Peyer's patch (tissue), 4 donors: ENCODE results near the gene MAST4.

Experiments
- POLR2A ChIP-seq, 2 donors: fragments of 450-650 bp; IDR thresholded peaks; one replicate each; pipeline ENCODE4 v1.5.1; 2017; ENCODE audit warnings: antibody characterized with exemption in 2 of 2, mild to moderate bottlenecking in 2 of 2, moderate library complexity in 2 of 2
- TF ChIP-seq, protein P1 (sequence below), 6 experiments: fragments of 450-650 bp in 4 of 6; fragments of 200-600 bp in 2 of 6; sonication (generic) in 1 of 6; IDR thresholded peaks; one replicate each; pipeline ENCODE4 v1.5.1; 2017 to 2019; ENCODE audit warnings: antibody characterized with exemption in 6 of 6, mild to moderate bottlenecking in 3 of 6, moderate library complexity in 1 of 6

- TF ChIP-seq, protein P1, sequence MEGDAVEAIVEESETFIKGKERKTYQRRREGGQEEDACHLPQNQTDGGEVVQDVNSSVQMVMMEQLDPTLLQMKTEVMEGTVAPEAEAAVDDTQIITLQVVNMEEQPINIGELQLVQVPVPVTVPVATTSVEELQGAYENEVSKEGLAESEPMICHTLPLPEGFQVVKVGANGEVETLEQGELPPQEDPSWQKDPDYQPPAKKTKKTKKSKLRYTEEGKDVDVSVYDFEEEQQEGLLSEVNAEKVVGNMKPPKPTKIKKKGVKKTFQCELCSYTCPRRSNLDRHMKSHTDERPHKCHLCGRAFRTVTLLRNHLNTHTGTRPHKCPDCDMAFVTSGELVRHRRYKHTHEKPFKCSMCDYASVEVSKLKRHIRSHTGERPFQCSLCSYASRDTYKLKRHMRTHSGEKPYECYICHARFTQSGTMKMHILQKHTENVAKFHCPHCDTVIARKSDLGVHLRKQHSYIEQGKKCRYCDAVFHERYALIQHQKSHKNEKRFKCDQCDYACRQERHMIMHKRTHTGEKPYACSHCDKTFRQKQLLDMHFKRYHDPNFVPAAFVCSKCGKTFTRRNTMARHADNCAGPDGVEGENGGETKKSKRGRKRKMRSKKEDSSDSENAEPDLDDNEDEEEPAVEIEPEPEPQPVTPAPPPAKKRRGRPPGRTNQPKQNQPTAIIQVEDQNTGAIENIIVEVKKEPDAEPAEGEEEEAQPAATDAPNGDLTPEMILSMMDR (IDR thresholded peaks at IDR 0.05): no peak
- no peak for TF ChIP-seq POLR2A (IDR thresholded peaks at IDR 0.05)
Observed at GRCh38 chr5:67133776-67134175, 537.6 kb downstream of the MAST4 start.
